H1 (cell line): Measurements from ENCODE around the gene CTSW. TPM values are rescaled to one million over a fixed set of nuclear protein-coding genes. Genes with fewer than 3 reads are reported as not detected.

Experiments
- BACH1 ChIP-seq: IDR thresholded peaks from 2 replicates; pipeline ENCODE4 v1.6.1; 2012; ENCODE audit warnings: low read length, improper control_type of control experiment
- PHF8 ChIP-seq: fragments of 200-600 bp; sonication (generic); conservative IDR thresholded peaks from 2 replicates; pipeline ENCODE4 v1.7.1; 2012; ENCODE audit warnings: low read depth, mild to moderate bottlenecking, inconsistent platforms, low read length, moderate library complexity
- RFX5 ChIP-seq: IDR thresholded peaks from 2 replicates; pipeline ENCODE4 v1.6.1; 2011; ENCODE audit warnings: low read depth, low read length, improper control_type of control experiment, borderline replicate concordance
- RXRA ChIP-seq: IDR thresholded peaks from 2 replicates; pipeline ENCODE4 v1.6.1; 2011; ENCODE audit warnings: low read depth, mild to moderate bottlenecking, low read length, moderate library complexity; ENCODE audit not compliant: insufficient read depth
- SAP30 ChIP-seq: fragments of 300-600 bp; sonication (generic); IDR thresholded peaks from 2 replicates; pipeline ENCODE4 v1.7.1; 2012; ENCODE audit warnings: low read length, moderate library complexity, mild to moderate bottlenecking, inconsistent platforms; ENCODE audit not compliant: insufficient read depth, insufficient replicate concordance
- SP1 ChIP-seq: IDR thresholded peaks from 2 replicates; pipeline ENCODE4 v1.6.1; 2011; ENCODE audit warnings: low read depth, low read length
- polyA plus RNA-seq, 7 experiments: library from polyadenylated mRNA; depleted of rRNA in 3 of 7; stranded (reverse) in 5 of 7; unstranded in 2 of 7; fragments of >200 nt in 5 of 7; fragments of 200-250 nt in 2 of 7; gene quantifications; 1 replicate in 5 of 7; 2 replicates in 1 of 7; 4 replicates in 1 of 7; pipeline versions ENCODE4 v1.2.1 to v1.2.3, GENCODE V29; 2011 to 2013; ENCODE audit warnings: missing spikeins in 2 of 7, mixed read lengths in 2 of 7
- total RNA-seq: library from RNA; stranded (reverse); fragmentation: NEBNext Ultra II Directional; extraction: Animal tissue kit (Norgen Biotek cat#: 25700); gene quantifications from 2 replicates; pipeline ENCODE4 v1.2.1, GENCODE V29; 2021

CTSW gene
- total and polyA plus RNA-seq, 2 of the 8 experiments (the other 6 are each of a cell fraction or from before 2014, with no cell fraction given), result not detected

DNA sequence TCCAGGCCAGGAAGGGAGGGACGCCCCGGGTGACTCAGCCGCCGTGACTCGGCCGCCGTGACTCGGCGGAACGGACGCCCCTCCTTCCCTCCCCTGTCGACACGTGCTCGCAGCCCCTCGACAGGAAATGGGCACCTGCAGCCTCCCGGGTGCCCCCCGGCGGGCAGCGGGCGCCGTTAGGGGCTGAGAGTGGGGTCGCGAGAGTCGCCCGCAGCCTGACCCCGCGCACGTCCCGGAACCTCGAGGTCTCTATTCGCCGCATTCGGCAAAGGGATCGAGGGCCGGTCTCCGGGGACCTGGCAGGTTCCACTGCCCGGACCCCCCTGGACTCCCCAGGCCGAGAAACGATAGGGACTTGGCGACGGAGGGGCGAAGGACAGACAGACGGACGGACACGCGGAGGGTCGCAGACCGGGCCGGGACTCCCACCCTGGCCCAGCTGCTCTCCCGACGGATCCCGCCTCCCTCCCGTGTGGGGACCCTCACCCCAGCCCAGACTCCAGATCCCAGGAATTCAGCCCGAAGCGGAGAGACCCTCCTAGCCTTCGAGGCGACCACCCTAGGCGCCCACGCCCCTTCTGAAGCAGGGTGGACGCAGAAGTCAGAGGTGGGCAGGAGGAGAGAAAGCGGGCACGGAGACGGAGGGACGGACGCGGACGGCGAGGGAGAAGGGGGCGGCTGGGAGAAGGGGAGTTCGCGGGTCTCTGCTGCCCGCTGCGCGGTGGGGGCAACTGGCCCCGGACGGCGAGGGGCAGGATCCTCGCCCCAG, 19.9 kb downstream of the CTSW start (continued):
- TF ChIP-seq SAP30, result no peak
- TF ChIP-seq BACH1, result peak; percentile 83
- no peak for TF ChIP-seq RFX5
- TF ChIP-seq PHF8, result 0 out of 2 replicates have a peak, but pooled peaks have one; percentile 32
- no peak for TF ChIP-seq SP1
- TF ChIP-seq RXRA, result no peak
